ENCODE results near the gene HLA-DMB.

DNA sequence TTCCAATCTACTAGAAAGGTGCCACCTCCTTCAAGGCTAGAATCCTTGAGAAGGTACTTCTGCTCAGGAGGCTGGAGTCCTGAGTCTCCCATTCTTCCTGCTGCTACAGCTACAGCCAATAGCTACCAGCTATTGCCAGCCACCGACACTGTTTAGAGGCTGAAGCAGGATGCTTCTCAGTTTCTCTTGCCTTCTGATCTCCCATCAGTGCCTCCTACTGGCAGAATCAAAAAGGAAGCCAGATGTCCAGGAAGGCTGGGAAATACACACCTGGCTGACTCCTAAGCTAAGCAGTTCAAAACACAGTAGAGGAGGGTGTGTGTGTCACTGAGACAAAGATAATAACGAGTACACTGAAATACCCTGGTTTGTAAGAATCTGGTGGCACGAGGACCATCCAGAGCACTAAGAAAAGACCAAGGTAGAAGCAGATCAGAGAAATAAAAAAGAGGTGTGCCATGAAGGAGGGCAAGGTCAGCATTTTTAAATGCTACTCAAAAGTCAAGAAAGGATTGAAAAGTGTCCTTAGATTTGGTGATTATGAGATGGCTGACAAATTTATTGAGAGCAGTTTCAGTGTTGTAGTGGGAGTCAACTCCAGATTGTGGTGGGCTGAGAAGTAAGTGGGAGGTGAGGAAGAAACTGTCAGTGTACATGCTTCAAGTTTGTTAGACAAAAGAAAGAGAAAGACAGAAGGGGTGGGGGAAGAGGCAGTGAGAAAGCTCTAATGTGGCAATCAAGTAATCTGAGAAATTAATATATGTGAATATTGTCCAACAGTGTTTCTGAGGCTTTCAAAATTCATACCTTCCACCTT lies 14.4 kb upstream of the HLA-DMB start:
- TF ChIP-seq, protein P1, sequence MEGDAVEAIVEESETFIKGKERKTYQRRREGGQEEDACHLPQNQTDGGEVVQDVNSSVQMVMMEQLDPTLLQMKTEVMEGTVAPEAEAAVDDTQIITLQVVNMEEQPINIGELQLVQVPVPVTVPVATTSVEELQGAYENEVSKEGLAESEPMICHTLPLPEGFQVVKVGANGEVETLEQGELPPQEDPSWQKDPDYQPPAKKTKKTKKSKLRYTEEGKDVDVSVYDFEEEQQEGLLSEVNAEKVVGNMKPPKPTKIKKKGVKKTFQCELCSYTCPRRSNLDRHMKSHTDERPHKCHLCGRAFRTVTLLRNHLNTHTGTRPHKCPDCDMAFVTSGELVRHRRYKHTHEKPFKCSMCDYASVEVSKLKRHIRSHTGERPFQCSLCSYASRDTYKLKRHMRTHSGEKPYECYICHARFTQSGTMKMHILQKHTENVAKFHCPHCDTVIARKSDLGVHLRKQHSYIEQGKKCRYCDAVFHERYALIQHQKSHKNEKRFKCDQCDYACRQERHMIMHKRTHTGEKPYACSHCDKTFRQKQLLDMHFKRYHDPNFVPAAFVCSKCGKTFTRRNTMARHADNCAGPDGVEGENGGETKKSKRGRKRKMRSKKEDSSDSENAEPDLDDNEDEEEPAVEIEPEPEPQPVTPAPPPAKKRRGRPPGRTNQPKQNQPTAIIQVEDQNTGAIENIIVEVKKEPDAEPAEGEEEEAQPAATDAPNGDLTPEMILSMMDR (IDR thresholded peaks at IDR 0.05; ENCODE audit: extremely low read depth in 1 of 2, insufficient read depth in 1 of 2, low read depth in 1 of 2, low read length in 2 of 2): peak; percentile 12 to 24
- no peak for TF ChIP-seq POLR2A (IDR thresholded peaks at IDR 0.05; ENCODE audit: low read depth, low read length)
